GM12891 (cell line): Measurements from ENCODE around the gene UIMC1.

Source experiments
- POLR2A ChIP-seq: IDR thresholded peaks from 2 replicates; pipeline ENCODE4 v1.6.1; 2011; ENCODE audit warnings: low read depth, low read length, control low read depth
- POLR2AphosphoS5 ChIP-seq: IDR thresholded peaks from 2 replicates; pipeline ENCODE4 v1.6.1; 2011; ENCODE audit warnings: low read depth, low read length, control low read depth
- TAF1 ChIP-seq: IDR thresholded peaks from 2 replicates; pipeline ENCODE4 v1.6.1; 2011; ENCODE audit warnings: low read depth, low read length, control low read depth

DNA sequence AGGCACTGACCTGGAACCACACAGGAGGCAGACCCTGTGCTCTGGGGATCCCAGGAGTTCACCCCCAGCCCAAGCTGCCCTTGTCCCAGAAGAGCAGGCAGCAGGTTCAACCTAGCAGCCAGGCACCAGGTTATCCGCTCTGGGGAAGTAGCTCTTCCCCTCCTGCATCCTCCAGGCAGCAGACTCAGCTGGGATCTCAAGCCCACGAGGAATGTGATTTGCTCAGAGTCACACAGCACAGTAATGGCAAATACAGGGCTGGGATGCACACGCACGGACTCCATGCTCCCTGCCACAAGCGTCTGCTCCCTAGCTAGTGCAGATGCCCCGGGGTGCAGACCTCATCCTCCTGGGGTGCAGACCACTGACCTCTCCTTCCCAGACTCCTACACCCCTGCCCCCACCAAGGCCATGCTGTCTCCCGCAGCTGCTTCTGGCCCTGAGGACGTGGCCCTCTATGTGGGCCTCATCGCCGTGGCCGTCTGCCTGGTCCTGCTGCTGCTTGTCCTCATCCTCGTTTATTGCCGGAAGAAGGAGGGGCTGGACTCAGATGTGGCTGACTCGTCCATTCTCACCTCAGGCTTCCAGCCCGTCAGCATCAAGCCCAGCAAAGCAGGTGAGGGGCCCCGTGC, 132.9 kb downstream of the UIMC1 start:
- no peak for TF ChIP-seq POLR2AphosphoS5
- TF ChIP-seq POLR2A = no peak
- TF ChIP-seq TAF1 = no peak
